ENCODE measurements around the gene EDEM2. TPM values are rescaled to one million over a fixed set of nuclear protein-coding genes. Genes with fewer than 3 reads are reported as not detected.
A peak's percentile ranks its signal among the peaks of the same experiment; 100 is the strongest.
"Not testable (repeated sequence)": the region's sequence is repeated elsewhere in the genome, so short reads cannot be mapped to it uniquely, and the experiment has no call there.

EDEM2 gene, protein sequence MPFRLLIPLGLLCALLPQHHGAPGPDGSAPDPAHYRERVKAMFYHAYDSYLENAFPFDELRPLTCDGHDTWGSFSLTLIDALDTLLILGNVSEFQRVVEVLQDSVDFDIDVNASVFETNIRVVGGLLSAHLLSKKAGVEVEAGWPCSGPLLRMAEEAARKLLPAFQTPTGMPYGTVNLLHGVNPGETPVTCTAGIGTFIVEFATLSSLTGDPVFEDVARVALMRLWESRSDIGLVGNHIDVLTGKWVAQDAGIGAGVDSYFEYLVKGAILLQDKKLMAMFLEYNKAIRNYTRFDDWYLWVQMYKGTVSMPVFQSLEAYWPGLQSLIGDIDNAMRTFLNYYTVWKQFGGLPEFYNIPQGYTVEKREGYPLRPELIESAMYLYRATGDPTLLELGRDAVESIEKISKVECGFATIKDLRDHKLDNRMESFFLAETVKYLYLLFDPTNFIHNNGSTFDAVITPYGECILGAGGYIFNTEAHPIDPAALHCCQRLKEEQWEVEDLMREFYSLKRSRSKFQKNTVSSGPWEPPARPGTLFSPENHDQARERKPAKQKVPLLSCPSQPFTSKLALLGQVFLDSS
- polyA plus RNA-seq (ENCODE audit: insufficient read length in 3 of 3), result 10 to 100 TPM; 16.1 to 18.6 (median 17.4) TPM
- long read RNA-seq, donor 1, partial matches to known transcripts, result 0 of 4 reads
- long read RNA-seq, donor 1, other reads (novel, unspliced or antisense), result 0 of 4 reads
- long read RNA-seq, donor 2, transcript EDEM2-202 (11 exons, 1,919 nt), result major isoform, 5 of 5 reads
- long read RNA-seq, donor 2, partial matches to known transcripts, result 0 of 5 reads
- long read RNA-seq, donor 2, other reads (novel, unspliced or antisense), result 0 of 5 reads
- long read RNA-seq, donor 3, partial matches to known transcripts, result 0 of 4 reads
- long read RNA-seq, donor 3, other reads (novel, unspliced or antisense), result 0 of 4 reads
- long read RNA-seq, donor 4, transcript EDEM2-202 (11 exons, 1,919 nt), result major isoform, 9 of 17 reads
- long read RNA-seq, donor 4, partial matches to known transcripts, result 8 of 17 reads
- long read RNA-seq, donor 4, other reads (novel, unspliced or antisense), result 0 of 17 reads
- long read RNA-seq, donor 5, result 0 reads
- long read RNA-seq, donor 6, partial matches to known transcripts, result 0 of 3 reads
- long read RNA-seq, donor 6, other reads (novel, unspliced or antisense), result 0 of 3 reads
- long read RNA-seq, donor 7, transcript EDEM2-202 (11 exons, 1,919 nt), result major isoform, 8 of 8 reads
- long read RNA-seq, donor 7, partial matches to known transcripts, result 0 of 8 reads
- long read RNA-seq, donor 7, other reads (novel, unspliced or antisense), result 0 of 8 reads
- long read RNA-seq, donor 8, partial matches to known transcripts, result 0 of 1 reads
- long read RNA-seq, donor 8, other reads (novel, unspliced or antisense), result 0 of 1 reads
- long read RNA-seq, donor 9, partial matches to known transcripts, result 0 of 2 reads
- long read RNA-seq, donor 9, other reads (novel, unspliced or antisense), result 0 of 2 reads
- long read RNA-seq, donor 10, partial matches to known transcripts, result 6 of 13 reads
- long read RNA-seq, donor 10, other reads (novel, unspliced or antisense), result 6 of 13 reads
- long read RNA-seq, donor 11, partial matches to known transcripts, result 0 of 1 reads
- long read RNA-seq, donor 11, other reads (novel, unspliced or antisense), result 0 of 1 reads
- long read RNA-seq, donor 12, transcript EDEM2-202 (11 exons, 1,919 nt), result major isoform, 6 of 6 reads
- long read RNA-seq, donor 12, partial matches to known transcripts, result 0 of 6 reads
- long read RNA-seq, donor 12, other reads (novel, unspliced or antisense), result 0 of 6 reads
- long read RNA-seq, donor 13, partial matches to known transcripts, result 0 of 2 reads
- long read RNA-seq, donor 13, other reads (novel, unspliced or antisense), result 0 of 2 reads
- long read RNA-seq, donor 14, transcript EDEM2-202 (11 exons, 1,919 nt), result major isoform, 8 of 8 reads
- long read RNA-seq, donor 14, partial matches to known transcripts, result 0 of 8 reads
- long read RNA-seq, donor 14, other reads (novel, unspliced or antisense), result 0 of 8 reads
- long read RNA-seq, donor 15, transcript EDEM2-202 (11 exons, 1,919 nt), result major isoform, 5 of 5 reads
- long read RNA-seq, donor 15, partial matches to known transcripts, result 0 of 5 reads
- long read RNA-seq, donor 15, other reads (novel, unspliced or antisense), result 0 of 5 reads
- long read RNA-seq, donor 16, transcript EDEM2-202 (11 exons, 1,919 nt), result major isoform, 7 of 7 reads
- long read RNA-seq, donor 16, partial matches to known transcripts, result 0 of 7 reads
- long read RNA-seq, donor 16, other reads (novel, unspliced or antisense), result 0 of 7 reads

- peak; percentile 94 for DNase-seq
Observed at GRCh38 chr20:35146920-35147574, at the start of gene EDEM2. EDEM2 (minus strand) TSS chr20:35147336; CDS start chr20:35147258, 78 bp downstream.

GRCh38 chr20:35196313-35196712 is 49.2 kb upstream of the EDEM2 start:
- DNase-seq, result no peak

DNA sequence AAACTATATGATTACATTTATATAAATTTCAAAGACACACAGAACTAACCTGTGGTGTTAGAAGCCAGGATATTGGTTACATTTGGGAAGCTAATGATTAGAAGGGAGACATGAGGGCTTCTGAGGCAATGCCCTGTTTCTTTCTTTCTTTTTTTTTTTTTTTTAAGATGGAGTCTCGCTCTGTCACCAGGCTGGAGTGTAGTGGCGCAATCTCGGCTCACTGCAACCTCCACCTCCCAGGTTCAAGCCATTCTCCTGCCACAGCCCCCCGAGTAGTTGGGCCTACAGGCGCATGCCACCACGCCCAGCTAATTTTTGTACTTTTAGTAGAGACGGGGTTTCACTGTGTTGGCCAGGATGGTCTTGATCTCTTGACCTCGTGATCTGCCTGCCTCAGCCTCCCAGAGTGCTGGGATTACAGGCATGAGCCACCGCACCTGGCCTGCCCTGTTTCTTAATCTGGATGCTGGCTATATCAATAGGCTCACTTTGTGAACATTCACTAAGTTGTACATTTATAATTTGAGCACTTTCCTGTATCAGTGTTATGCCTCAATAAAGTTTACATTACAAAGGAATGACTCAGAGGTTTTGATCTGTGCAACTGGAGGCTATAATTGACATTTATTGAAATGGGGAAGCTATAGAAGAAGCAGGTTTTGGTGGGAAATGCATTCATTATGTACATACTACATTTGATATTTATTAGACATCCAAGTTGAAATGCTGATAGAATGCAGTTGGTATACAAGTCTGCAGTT is 46.1 kb upstream of the EDEM2 start:
- DNase-seq, result not testable (repeated sequence)

- no peak for DNase-seq
Observed at GRCh38 chr20:35192118-35192872, 45.2 kb upstream of the EDEM2 start.

- no peak for DNase-seq
Observed at GRCh38 chr20:35191419-35192117, 44.4 kb upstream of the EDEM2 start.

DNA sequence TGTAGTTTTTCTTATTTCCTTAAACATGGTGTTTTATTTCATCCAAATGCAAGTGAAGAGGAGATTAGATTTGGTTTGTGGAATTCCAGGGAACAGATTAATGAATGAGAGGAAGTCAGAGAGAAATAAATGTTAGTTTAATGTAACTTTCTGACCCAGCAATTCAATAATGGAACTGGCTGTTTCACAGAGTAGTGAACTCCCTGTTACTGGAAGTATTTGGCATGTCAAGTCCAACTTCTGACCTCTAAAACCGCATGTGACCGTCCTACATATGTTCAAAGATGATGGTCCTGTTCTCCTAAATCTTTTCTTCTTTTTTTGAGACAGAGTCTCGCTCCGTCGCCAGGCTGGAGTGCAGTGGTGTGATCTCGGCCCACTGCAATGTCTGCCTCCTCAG is 43.4 kb upstream of the EDEM2 start:
- no peak for DNase-seq

DNA sequence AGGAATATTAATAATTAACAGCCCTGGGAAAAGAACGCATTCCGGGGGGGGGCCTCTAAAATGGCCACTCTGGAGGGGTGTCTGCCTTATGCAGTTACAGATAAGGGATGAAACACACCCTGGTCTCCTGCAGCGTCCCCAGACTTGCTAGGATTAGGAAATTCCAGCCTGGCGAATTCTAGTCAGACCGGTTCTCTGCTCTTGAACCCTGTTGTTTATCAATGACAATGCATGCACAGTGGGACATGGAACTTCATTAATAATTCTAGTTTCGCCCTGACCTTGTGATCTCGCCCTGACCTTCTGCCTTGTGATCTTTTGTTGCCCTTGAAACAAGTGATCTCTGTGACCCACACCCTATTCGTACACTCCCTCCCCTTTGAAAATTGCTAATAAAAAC is 42.1 kb upstream of the EDEM2 start:
- DNase-seq, result not testable (repeated sequence)

GRCh38 chr20:35187584-35188190 is 40.6 kb upstream of the EDEM2 start:
- DNase-seq, result no peak

GRCh38 chr20:35186691-35187289 is 39.7 kb upstream of the EDEM2 start:
- DNase-seq, result not testable (repeated sequence)

- no peak for DNase-seq
Observed at GRCh38 chr20:35181731-35182130, 34.6 kb upstream of the EDEM2 start.

DNA sequence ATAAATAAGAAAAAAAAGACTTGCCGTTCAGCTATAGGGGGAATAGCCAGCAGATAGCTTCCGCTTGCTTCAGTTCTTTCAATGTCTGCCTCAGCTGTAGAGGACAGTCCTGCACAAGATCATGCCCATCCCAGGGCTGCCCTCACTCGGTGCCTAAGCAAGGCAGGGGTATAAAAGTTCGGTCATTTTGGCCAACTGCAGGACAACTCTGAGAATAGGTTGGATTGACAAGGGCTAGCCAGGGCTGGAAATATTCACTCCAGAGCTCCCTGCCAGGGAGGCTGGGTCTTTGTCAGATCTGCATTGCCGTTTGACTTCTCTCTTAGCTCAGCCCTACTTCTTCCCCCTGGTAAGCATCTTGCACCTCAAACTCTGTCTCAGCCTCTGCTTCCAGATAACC is 33.1 kb upstream of the EDEM2 start:
- no peak for DNase-seq

DNA sequence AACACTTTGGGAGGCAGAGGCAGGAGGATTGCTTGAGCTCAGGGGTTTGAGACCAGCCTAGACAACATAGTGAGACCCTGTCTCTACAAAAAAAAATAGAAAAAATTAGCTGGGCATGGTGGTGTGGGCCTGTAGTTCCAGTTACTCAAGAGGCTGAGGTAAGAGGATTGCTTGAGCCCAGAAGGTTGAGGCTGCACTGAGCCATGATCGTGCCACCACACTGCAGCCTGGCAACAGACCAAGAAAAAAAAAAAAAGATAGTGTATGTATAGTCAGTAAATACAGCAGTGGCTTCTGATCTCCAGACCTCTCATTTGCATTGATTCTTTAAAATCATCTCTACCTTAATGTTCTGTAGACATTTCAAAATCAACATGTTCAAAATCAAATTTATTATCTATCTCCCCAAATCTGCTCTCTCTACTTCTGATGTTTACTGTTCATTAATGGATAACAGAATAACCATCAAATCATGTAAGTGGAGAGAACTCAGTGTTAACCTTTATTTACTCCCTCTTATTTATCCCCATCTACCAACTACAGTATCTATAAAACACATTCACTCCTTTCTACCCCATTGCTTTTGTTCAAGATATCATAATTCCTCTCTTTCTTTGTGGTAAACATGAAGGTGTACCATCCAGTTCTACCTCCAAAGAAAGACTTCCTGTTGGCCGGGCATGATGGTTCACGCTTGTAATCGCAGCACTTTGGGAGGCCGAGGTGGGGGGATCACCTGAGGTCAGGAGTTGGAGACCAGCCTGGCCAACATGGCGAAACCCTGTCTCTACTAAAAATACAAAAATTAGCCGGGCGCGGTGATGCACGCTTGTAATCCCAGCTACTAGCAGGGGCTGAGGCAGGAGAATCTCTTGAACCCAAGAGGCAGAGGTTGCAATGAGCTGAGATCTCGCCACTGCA is 32.4 kb upstream of the EDEM2 start:
- DNase-seq, result no peak

GRCh38 chr20:35176132-35176531 is 29.0 kb upstream of the EDEM2 start:
- DNase-seq, result no peak

DNA sequence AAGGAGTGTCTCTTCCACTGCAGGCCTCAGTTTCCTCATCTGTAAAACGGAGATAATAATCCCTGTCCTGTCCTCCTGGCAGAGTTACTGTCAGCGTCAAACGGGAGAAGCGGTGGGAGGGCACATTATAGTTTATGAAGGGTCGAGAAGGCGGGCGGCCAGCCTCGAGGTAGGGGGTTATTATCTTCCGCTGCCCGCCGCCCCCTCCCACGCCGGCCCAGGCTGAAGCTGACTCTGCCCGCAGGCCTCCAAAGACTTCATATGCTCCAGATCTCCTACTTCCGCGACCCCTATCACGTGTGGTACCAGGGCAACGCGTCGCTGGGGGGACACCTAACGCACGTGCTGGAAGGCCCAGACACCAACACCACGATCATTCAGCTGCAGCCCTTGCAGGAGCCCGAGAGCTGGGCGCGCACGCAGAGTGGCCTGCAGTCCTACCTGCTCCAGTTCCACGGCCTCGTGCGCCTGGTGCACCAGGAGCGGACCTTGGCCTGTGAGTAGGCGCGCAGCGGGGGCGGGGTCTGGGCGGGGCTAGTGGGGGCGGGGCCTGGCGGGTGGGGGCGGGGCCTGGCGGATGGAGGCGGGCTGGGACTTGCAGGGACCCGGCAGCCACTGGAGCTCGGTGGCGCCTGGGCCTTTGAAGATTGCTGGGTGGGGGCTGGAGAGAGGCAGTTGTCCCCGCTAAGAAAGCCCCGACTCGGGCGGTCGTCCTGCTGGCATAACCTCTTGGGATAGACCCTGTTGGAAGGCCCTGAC is 27.5 kb upstream of the EDEM2 start:
- peak; percentile 17 for DNase-seq
